HG03060 (cell line): ENCODE data around the gene NTSR1.

Experiments used
- ATAC-seq: cut with Tn5 transposase; IDR thresholded peaks from one replicate; pipeline ENCODE4 v1.9.1; 2021; ENCODE audit warnings: low read depth, moderate number of reproducible peaks; ENCODE audit not compliant: unreplicated experiment

Gene NTSR1

GRCh38 chr20:62706857-62707256 lies 1.8 kb upstream of the NTSR1 start:
- no peak for ATAC-seq

DNA sequence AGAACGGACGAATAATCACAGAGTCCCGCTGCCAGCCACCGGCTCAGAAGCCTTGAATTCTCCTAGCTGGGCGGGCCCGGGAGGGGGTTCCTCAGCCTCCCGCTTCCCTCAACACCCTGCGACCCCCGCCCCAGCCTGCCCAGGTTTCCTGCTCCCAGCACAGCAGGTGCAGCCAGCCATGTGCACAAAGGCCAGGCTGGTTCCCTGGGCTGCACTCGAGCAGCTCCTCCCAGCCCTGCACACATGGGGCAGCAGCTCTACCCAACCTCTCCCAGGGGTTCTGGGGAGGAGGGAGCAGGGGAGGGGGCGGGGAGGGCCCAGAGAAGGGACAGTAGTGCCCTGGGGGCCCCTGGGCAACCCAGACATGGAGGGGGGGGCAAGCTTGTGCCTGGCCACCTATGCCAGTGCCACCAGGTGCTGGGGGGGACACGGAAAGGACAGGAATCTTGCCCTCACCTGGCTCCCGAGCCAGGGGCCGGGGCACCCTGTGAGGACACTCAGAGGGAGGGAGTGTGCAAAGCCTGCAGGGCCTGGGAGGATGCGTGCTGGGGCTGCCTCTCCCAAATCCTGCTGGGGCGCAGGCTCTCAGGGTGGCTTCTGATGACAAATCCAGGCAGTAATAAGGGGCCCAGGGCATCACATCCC lies 1.2 kb upstream of the NTSR1 start:
- no peak for ATAC-seq

DNA sequence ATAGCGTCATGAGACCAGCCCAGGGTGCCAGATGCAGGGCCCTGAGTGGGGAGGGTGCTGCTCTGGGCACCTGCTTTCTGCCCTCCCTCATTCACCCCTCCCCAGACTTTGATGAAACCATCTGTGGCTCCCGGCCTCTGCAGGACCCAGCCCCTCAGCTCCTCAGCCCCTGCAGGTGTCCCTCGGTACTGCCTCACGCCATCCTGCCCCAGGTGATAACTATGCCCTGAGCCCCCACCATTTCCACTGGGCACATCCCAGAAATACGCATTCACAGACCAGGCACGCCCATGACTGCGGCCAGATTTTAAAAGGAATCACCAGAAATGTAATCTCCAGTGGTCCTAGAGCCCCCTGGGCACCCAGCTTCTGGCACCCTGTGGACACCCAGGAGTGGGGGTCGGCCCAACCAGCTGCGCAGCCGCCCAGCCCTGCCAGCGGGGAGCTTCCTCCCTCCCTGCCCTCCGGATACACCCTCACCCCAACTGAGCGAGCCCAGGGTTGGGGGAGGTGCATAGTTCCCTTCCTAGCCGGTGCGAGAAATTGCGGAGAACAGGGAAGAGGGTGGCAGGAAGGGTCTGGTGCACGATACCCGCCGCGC lies 615 bp upstream of the NTSR1 start:
- ATAC-seq: no peak

GRCh38 chr20:62709537-62709905 lies 885 bp downstream of the NTSR1 start:
- no peak for ATAC-seq

DNA sequence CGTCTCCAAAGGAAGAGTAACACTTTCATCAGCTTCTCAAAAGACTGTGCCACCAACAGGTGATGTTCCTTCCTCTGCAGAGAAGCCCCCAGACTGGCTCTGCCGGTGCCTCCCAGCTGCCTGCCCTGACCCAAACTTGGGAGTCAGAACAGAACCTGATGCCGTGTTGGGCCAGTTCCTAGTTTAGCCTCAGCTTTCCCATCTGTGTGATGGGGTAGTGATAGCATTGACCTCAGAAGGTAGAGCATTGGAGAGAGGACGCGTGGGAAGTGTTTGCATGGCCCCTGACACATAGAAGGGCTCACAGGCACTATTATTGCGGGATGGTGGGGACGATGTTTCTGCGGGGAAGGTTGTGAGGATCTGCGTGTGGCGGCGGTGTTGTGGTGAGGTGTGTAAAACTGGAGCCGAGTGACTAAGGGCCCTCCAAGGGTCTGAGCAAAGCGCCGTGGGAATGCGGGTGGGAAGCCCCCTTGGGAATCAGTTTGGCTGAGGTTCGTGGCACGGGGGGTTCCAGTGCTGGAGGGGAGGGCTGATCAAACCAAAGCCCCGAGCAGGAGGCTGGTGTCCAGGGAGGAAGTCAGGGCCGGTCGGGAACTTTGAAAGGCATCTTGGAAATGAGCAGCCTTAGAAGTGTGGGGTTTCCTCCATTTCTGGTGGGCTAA lies 1.7 kb downstream of the NTSR1 start:
- ATAC-seq: no peak

GRCh38 chr20:62710886-62711702 lies 2.5 kb downstream of the NTSR1 start:
- no peak for ATAC-seq

DNA sequence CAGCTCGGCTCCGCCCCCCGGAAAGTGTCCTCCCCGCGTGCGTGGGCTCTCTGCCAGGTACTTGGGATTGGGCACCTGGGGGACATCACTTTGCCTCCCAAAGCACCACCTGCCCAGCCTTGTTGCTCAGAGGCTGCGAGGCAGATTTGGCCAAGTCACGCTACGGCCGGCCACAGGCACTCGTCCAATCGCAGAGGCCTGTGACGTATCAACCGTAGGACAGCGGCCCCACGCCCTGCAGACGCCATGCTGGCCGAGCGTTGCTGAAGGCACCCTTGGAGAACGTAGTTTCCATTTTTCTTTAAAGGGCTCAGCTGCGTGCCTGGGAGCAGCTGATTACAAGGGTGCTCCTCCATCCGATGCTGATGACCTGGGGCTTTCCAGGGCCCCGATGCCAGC lies 3.1 kb downstream of the NTSR1 start:
- no peak for ATAC-seq

GRCh38 chr20:62712606-62713005 lies 4.0 kb downstream of the NTSR1 start:
- ATAC-seq: no peak

DNA sequence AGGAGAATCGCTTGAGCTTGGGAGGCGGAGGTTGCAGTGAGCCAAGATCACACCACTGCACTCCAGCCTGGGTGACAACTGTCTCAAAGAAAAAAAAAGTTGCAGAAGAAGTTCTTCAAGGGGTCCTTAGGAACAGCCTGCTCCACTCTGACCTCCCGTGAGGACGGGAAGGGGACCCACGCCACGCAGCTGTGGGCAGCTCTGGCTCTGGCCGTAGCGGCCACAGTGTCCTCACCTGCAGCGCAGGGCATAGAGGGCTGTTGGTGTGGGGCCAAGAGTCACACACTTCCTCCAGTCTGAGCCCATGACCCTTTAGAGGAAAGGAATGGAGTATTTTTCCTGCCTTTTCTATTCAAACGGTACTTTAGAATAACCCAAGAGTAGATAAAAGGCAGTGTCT lies 5.4 kb downstream of the NTSR1 start:
- no peak for ATAC-seq

GRCh38 chr20:62714799-62715198 lies 6.2 kb downstream of the NTSR1 start:
- no peak for ATAC-seq

- ATAC-seq: no peak
These were observed 6.6 kb downstream of the NTSR1 start for GRCh38 chr20:62715201-62715600.

- ATAC-seq: no peak
These were observed 7.7 kb downstream of the NTSR1 start for GRCh38 chr20:62716198-62716940.

- ATAC-seq: no peak
These were observed 8.3 kb downstream of the NTSR1 start for GRCh38 chr20:62716941-62717310.

GRCh38 chr20:62717933-62718332 lies 9.3 kb downstream of the NTSR1 start:
- no peak for ATAC-seq

- no peak for ATAC-seq
These were observed 9.9 kb downstream of the NTSR1 start for GRCh38 chr20:62718546-62718945.

- ATAC-seq: no peak
These were observed 10.8 kb downstream of the NTSR1 start for GRCh38 chr20:62719250-62719935.

- ATAC-seq: no peak
These were observed 13.1 kb downstream of the NTSR1 start for GRCh38 chr20:62721511-62722370.

DNA sequence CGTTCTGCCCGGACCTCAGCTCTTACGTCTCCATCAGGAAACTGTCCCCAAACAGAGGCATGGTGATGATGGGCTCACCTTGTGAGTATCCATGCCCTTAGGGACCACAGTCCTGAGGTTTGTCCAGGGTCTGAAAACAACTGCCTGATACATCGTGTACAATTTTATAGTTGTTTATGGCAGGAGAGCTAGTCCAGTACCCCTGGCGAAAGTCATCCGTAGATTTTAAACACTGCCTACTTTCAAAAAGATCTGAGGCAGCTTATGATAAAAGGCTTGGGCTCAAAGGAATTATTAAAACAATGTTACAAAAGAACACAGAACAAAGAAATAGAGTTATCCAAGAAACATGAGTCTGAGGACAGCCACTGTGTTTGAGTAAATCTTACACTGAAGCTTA lies 14.0 kb downstream of the NTSR1 start:
- ATAC-seq: no peak

DNA sequence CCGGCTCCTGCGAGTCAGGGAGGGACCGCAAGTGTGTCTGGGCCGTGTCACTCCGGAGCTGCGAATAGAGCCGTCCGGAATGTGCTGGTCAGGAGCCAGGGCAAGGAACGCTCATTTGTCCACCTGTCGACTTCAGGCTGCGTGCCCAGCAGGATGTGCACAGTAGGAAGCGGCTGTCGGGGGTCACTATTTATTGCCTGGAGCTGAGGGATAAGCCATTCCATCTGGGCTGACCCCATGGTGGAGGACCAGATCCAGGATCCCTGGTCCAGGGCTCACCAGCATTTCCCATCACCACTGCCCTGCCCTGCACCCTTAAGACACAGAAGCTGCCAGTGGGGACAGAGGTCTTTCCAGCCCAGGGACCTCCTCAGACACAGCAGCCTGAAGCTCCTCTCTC lies 14.7 kb downstream of the NTSR1 start:
- no peak for ATAC-seq
